Omental fat pad (tissue), 4 donors: Measurements from ENCODE around the gene TANGO6. TPM values are rescaled to one million over a fixed set of nuclear protein-coding genes. Genes with fewer than 3 reads are reported as not detected.

ENCODE experiments used
- ATAC-seq: fragments of 150-250 bp; one replicate; pipeline ENCODE4 v1.9.1; 2016; ENCODE audit warnings: mild to moderate bottlenecking, moderate library complexity; ENCODE audit not compliant: low FRiP score
- DNase-seq: peaks from one replicate; pipeline ENCODE4 v3.0.0-alpha.2; 2019; ENCODE audit warnings: low spot score
- CTCF ChIP-seq, 3 donors: fragments of 450-650 bp; IDR thresholded peaks; one replicate each; pipeline ENCODE4 v1.5.1; 2016 to 2017; ENCODE audit warnings: antibody characterized with exemption in 3 of 3, mild to moderate bottlenecking in 3 of 3, moderate library complexity in 2 of 3
- total RNA-seq, 4 donors: library from RNA; depleted of rRNA; stranded (reverse); fragments of >200 nt; gene quantifications; one replicate each; pipeline ENCODE4 v1.1.0, GENCODE V29; 2016

TANGO6 gene
- total RNA-seq, 4 donors from 2014 or later, result 15.1 to 26.2 (median 19.8) TPM

GRCh38 chr16:68920349-68920748, 77.0 kb downstream of the TANGO6 start:
- DNase-seq (no peak), ATAC-seq (no peak)
- no peak for TF ChIP-seq CTCF (IDR thresholded peaks at IDR 0.05)

GRCh38 chr16:68921637-68922036, 78.3 kb downstream of the TANGO6 start:
- DNase-seq (no peak), ATAC-seq (no peak)
- no peak for TF ChIP-seq CTCF (IDR thresholded peaks at IDR 0.05)

GRCh38 chr16:68923116-68923515, 79.8 kb downstream of the TANGO6 start:
- TF ChIP-seq CTCF (IDR thresholded peaks at IDR 0.05), result no peak
- no peak for DNase-seq
- ATAC-seq, result no peak

GRCh38 chr16:68927018-68927417, 83.7 kb downstream of the TANGO6 start:
- no peak for DNase-seq
- no peak for ATAC-seq
- no peak for TF ChIP-seq CTCF (IDR thresholded peaks at IDR 0.05)

- TF ChIP-seq CTCF (IDR thresholded peaks at IDR 0.05), result no peak
- no peak for DNase-seq
- no peak for ATAC-seq
These were observed 87.9 kb downstream of the TANGO6 start for GRCh38 chr16:68931196-68931595.

- DNase-seq (no peak), ATAC-seq (no peak)
- TF ChIP-seq CTCF (IDR thresholded peaks at IDR 0.05), result no peak
These were observed 91.1 kb downstream of the TANGO6 start for GRCh38 chr16:68934402-68934801.

GRCh38 chr16:68935008-68935407, 91.7 kb downstream of the TANGO6 start:
- no peak for ATAC-seq
- TF ChIP-seq CTCF (IDR thresholded peaks at IDR 0.05), result no peak
- no peak for DNase-seq
